NCI-H2081 treated with DMSO at 0.1 percent for 48 hours (cell line): ENCODE data around the gene NMNAT2.
"Not testable (repeated sequence)": the region's sequence is repeated elsewhere in the genome, so short reads cannot be mapped to it uniquely, and the experiment has no call there.

Experiments
- DNase-seq: peaks from one replicate; lab custom pipeline; 2025; lab: John Stamatoyannopoulos, UW

NMNAT2 gene

GRCh38 chr1:183416850-183417771 lies 1.1 kb downstream of the NMNAT2 start:
- DNase-seq, result peak; percentile 36

- no peak for DNase-seq
These were observed 3.8 kb downstream of the NMNAT2 start for GRCh38 chr1:183414365-183414764.

- DNase-seq, result no peak
These were observed 7.1 kb downstream of the NMNAT2 start for GRCh38 chr1:183411091-183411490.

- no peak for DNase-seq
These were observed 10.2 kb downstream of the NMNAT2 start for GRCh38 chr1:183407961-183408360.

- no peak for DNase-seq
These were observed 10.7 kb downstream of the NMNAT2 start for GRCh38 chr1:183407474-183407873.

GRCh38 chr1:183404476-183404875 lies 13.7 kb downstream of the NMNAT2 start:
- DNase-seq, result no peak

GRCh38 chr1:183403498-183403897 lies 14.7 kb downstream of the NMNAT2 start:
- no peak for DNase-seq

- DNase-seq, result not testable (repeated sequence)
These were observed 16.6 kb downstream of the NMNAT2 start for GRCh38 chr1:183401565-183401964.

- no peak for DNase-seq
These were observed 23.7 kb downstream of the NMNAT2 start for GRCh38 chr1:183394435-183394834.

GRCh38 chr1:183391863-183392262 lies 26.3 kb downstream of the NMNAT2 start:
- DNase-seq, result no peak

- no peak for DNase-seq
These were observed 27.6 kb downstream of the NMNAT2 start for GRCh38 chr1:183390561-183390960.

- DNase-seq, result no peak
These were observed 29.4 kb downstream of the NMNAT2 start for GRCh38 chr1:183388735-183389134.

- no peak for DNase-seq
These were observed 32.6 kb downstream of the NMNAT2 start for GRCh38 chr1:183385340-183386144.

- no peak for DNase-seq
These were observed 38.2 kb downstream of the NMNAT2 start for GRCh38 chr1:183379951-183380350.

- DNase-seq, result no peak
These were observed 42.8 kb downstream of the NMNAT2 start for GRCh38 chr1:183375381-183375780.

- no peak for DNase-seq
These were observed 43.4 kb downstream of the NMNAT2 start for GRCh38 chr1:183374825-183375224.

- no peak for DNase-seq
These were observed 45.5 kb downstream of the NMNAT2 start for GRCh38 chr1:183372586-183373230.

GRCh38 chr1:183370399-183371058 lies 47.7 kb downstream of the NMNAT2 start:
- DNase-seq, result no peak

GRCh38 chr1:183368213-183369108 lies 49.7 kb downstream of the NMNAT2 start:
- no peak for DNase-seq

GRCh38 chr1:183366116-183366515 lies 52.1 kb downstream of the NMNAT2 start:
- DNase-seq, result no peak

GRCh38 chr1:183365676-183366075 lies 52.5 kb downstream of the NMNAT2 start:
- DNase-seq, result no peak
